GM12801 (cell line): ENCODE data around the gene AHSA1.

Experiments
- TF ChIP-seq, protein P1 (sequence below): IDR thresholded peaks from one replicate; pipeline ENCODE4 v1.5.1; 2011; ENCODE audit warnings: control low read depth; ENCODE audit not compliant: insufficient read length; ENCODE audit errors: extremely low read depth

Gene AHSA1

DNA sequence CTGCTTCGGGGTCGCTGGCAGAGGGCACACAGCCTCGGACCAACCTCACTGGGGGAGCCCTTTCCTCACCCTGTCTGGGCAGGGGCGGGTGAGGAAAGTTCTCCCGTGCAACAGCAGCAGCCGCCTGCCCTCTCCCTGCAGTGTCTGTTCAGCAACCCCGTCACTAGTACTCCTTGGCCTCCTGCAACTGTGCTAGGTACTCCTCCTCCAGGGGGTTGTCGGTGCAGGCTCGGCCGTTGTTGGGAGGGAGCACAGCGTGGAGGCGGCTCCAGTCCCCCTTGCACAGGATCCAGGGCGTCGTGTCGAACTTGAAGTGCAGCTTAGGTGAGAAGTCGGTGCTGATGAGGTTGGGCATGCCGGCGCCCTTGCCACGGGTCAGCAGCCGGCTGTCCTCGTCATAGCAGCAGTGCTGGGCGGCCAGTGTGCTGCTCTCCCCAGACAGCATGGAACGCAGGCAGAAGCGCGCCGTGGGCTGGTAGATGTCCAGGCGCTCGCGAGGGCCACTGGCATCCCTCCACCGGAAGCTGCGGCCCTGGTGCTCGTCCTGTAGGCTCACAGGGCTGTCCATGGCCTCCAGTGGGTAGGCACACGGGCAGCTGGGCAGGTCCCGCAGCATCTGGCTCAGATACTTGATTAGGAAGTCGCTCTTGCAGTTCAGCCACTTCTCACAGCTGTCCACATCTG lies 17.7 kb downstream of the AHSA1 start:
- TF ChIP-seq, protein P1, sequence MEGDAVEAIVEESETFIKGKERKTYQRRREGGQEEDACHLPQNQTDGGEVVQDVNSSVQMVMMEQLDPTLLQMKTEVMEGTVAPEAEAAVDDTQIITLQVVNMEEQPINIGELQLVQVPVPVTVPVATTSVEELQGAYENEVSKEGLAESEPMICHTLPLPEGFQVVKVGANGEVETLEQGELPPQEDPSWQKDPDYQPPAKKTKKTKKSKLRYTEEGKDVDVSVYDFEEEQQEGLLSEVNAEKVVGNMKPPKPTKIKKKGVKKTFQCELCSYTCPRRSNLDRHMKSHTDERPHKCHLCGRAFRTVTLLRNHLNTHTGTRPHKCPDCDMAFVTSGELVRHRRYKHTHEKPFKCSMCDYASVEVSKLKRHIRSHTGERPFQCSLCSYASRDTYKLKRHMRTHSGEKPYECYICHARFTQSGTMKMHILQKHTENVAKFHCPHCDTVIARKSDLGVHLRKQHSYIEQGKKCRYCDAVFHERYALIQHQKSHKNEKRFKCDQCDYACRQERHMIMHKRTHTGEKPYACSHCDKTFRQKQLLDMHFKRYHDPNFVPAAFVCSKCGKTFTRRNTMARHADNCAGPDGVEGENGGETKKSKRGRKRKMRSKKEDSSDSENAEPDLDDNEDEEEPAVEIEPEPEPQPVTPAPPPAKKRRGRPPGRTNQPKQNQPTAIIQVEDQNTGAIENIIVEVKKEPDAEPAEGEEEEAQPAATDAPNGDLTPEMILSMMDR = no peak

DNA sequence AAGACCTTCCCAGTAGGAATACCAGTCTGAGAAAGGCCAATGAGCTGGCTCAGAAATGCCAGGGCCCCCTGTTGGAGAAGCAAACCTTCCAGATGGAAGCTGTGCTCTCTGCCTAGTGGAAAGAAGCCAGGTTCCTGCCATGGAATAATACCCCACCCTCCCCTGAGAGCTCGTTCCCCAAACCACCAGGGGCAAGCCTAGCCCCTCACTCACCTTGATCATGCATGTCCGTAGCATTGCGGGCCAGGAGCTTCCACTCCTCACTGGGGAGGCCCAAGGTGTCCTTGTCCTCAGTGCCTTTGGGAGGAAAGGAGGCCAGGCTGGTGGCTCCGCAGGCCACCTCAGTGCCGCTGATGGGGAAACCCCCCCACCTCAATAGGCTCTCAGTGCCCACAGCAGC lies 20.1 kb downstream of the AHSA1 start:
- TF ChIP-seq, protein P1 = no peak

DNA sequence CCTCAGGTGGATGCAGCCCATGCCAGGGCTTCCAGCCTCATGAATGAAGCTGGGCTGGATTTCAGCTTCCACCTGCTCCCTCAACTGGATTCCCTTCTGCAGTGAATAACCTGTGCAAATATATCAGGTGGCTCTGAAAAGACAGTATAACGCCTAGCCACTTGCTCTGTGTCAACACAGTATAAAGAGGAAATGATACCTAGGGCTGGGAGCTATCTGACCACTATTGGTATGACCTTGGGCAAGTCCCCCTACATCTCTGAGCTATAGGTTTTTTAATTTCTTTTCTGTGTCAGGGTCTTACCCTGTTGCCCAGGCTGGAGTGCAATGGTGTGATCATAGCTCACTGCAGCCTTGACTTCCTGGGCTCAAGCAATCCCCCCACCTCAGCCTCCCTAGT lies 20.9 kb downstream of the AHSA1 start:
- TF ChIP-seq, protein P1 = no peak

DNA sequence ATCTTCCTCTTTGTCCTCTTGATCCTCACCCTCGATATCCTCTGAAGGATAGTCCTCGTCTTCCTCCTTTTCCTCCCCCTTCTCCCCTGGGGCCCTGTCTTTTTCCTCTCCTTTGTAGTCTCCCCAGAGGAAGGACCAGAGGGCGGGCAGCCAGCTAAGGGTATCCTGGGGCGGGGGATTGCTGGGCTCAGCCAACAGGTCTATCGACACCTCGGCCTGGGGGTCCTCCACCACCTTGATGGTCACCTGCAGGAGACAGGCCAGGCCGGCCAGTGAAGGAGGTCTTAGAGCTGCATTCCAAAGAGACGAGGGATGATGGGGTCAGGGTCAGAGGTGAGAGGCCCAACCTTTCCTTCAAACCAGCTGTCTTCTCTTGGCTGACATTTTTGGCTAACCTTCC lies 24.5 kb downstream of the AHSA1 start:
- TF ChIP-seq, protein P1 = no peak

DNA sequence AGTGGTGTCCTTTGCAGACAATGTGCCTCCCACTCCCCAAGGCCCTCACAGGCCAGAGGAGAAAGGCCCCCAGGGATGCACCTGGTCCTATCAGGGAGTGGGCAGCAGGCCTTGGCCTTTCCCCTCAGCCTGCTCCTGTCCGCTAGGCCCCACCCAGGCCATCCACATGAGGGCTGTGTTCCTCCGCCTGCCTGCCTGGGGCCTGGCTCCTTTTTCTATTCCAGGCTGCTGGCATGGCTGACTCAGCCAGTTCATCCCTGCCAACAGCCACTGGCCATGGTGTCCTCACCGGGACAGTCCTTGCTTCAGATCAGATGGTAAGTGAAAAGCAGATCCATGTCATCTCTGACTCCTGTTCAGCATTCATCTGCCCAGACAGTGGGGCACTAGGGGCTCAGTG lies 27.4 kb downstream of the AHSA1 start:
- TF ChIP-seq, protein P1 = no peak

GRCh38 chr14:77485901-77486678 lies 28.2 kb downstream of the AHSA1 start:
- TF ChIP-seq, protein P1 = no peak

GRCh38 chr14:77488558-77488957 lies 30.7 kb downstream of the AHSA1 start:
- TF ChIP-seq, protein P1 = no peak
